H1 (cell line): ENCODE measurements around the gene CSTF3. TPM values are rescaled to one million over a fixed set of nuclear protein-coding genes. Genes with fewer than 3 reads are reported as not detected.

ENCODE experiments used
- CTCF ChIA-PET: fragments of 300-600 bp; sonication (Branson Sonifier 250); formaldehyde crosslinking; loops from one replicate; lab custom pipeline; 2021; ENCODE audit not compliant: partially characterized antibody; lab: Charles Lee
- POLR2A ChIA-PET: fragments of 300-600 bp; sonication (Branson Sonifier 250); formaldehyde crosslinking; loops from one replicate; lab custom pipeline; 2021; ENCODE audit warnings: inconsistent platforms; ENCODE audit not compliant: partially characterized antibody; lab: Charles Lee
- DNase-seq, 2 experiments: peaks; one replicate each; pipeline versions ENCODE4 v3.0.0 to v3.0.0-alpha.2; 2010 to 2022; ENCODE audit warnings: low spot score in 2 of 2, low read depth in 1 of 2, mixed read lengths in 1 of 2
- FAIRE-seq: peaks from 2 replicates; lab custom pipeline; 2011; peaks lifted over from hg19 to GRCh38; lab: Jason Lieb, UNC
- H2AFZ ChIP-seq: 2 replicates; pipeline ENCODE4 v1.8.1; 2012; ENCODE audit warnings: low read length, inconsistent platforms
- H2AK5ac ChIP-seq: 2 replicates; pipeline ENCODE4 v1.6.1; 2013; ENCODE audit warnings: low read depth, low read length
- H2BK120ac ChIP-seq: replicated peaks from 2 replicates; pipeline ENCODE3; 2013; ENCODE audit warnings: low read depth, low read length, inconsistent platforms
- H2BK12ac ChIP-seq: 2 replicates; pipeline ENCODE4 v1.6.1; 2013; ENCODE audit warnings: low read depth, low read length
- H2BK15ac ChIP-seq: 2 replicates; pipeline ENCODE4 v1.6.1; 2013; ENCODE audit warnings: low read length
- H2BK20ac ChIP-seq: 2 replicates; pipeline ENCODE4 v1.6.1; 2013; ENCODE audit warnings: low read length
- H2BK5ac ChIP-seq: 2 replicates; pipeline ENCODE4 v1.6.1; 2013; ENCODE audit warnings: low read depth, low read length
- H3K14ac ChIP-seq: 2 replicates; pipeline ENCODE4 v1.6.1; 2013; ENCODE audit warnings: inconsistent platforms; ENCODE audit not compliant: insufficient read length
- H3K18ac ChIP-seq: 2 replicates; pipeline ENCODE4 v1.6.1; 2013; ENCODE audit warnings: low read length; ENCODE audit errors: extremely low read depth
- H3K23ac ChIP-seq: 2 replicates; pipeline ENCODE4 v1.6.1; 2013; ENCODE audit warnings: inconsistent platforms; ENCODE audit not compliant: insufficient read length
- H3K23me2 ChIP-seq: 2 replicates; pipeline ENCODE4 v1.6.1; 2013; ENCODE audit warnings: low read depth, low read length
- H3K27ac ChIP-seq: 2 replicates; pipeline ENCODE4 v1.6.1; 2011; ENCODE audit warnings: low read depth, low read length, inconsistent platforms
- H3K27me3 ChIP-seq, 4 experiments: replicated peaks in 1 of 4; 1 replicate in 1 of 4; 2 replicates in 3 of 4; pipeline versions ENCODE4 v1.6.1 to v1.8.1; 2011 to 2013; ENCODE audit warnings: low read length in 3 of 4, mild to moderate bottlenecking in 3 of 4, inconsistent platforms in 2 of 4, mixed read lengths in 2 of 4, moderate library complexity in 1 of 4; ENCODE audit not compliant: control insufficient read depth in 3 of 4, insufficient read depth in 3 of 4; ENCODE audit errors: extremely low read depth in 1 of 4
- H3K36me3 ChIP-seq, 4 experiments: 2 replicates each; pipeline versions ENCODE4 v1.6.1 to v1.8.1; 2011 to 2013; ENCODE audit warnings: mild to moderate bottlenecking in 4 of 4, low read length in 3 of 4, moderate library complexity in 2 of 4, control low read depth in 1 of 4, inconsistent platforms in 1 of 4; ENCODE audit not compliant: insufficient read depth in 4 of 4, control insufficient read depth in 2 of 4
- H3K4ac ChIP-seq: replicated peaks from 2 replicates; pipeline ENCODE3; 2013; ENCODE audit warnings: low read length, low read depth, mixed read lengths, inconsistent platforms; ENCODE audit not compliant: insufficient read length
- H3K4me1 ChIP-seq, 4 experiments: replicated peaks in 1 of 4; 1 replicate in 1 of 4; 2 replicates in 3 of 4; pipeline versions ENCODE4 v1.6.1 to v1.8.1; 2011 to 2013; ENCODE audit warnings: low read length in 3 of 4, inconsistent platforms in 2 of 4, mixed read lengths in 1 of 4; ENCODE audit not compliant: insufficient read depth in 4 of 4, control insufficient read depth in 3 of 4
- H3K4me2 ChIP-seq, 2 experiments: 2 replicates each; pipeline versions ENCODE4 v1.6.1 to v1.8.1; 2011 to 2013; ENCODE audit warnings: low read depth in 2 of 2, low read length in 2 of 2, control low read depth in 1 of 2, inconsistent platforms in 1 of 2, mild to moderate bottlenecking in 1 of 2; ENCODE audit not compliant: insufficient read depth in 1 of 2
- H3K4me3 ChIP-seq, 4 experiments: fragments of 200-600, 300-600 bp in 1 of 4; sonication (generic), shearing (Covaris generic), sonication (Bioruptor Twin) in 1 of 4; 2 replicates each; pipeline versions ENCODE4 v1.5.1 to v1.8.1; 2011 to 2016; ENCODE audit warnings: low read length in 4 of 4, low read depth in 3 of 4, control low read depth in 2 of 4, inconsistent platforms in 2 of 4, mild to moderate bottlenecking in 2 of 4, mixed read lengths in 1 of 4, moderate library complexity in 1 of 4; ENCODE audit not compliant: insufficient read depth in 2 of 4; ENCODE audit errors: extremely low read depth in 1 of 4
- H3K56ac ChIP-seq: replicated peaks from 2 replicates; pipeline ENCODE3; 2013; ENCODE audit warnings: low read depth, mild to moderate bottlenecking, mixed read lengths, low read length, inconsistent platforms; ENCODE audit not compliant: insufficient read length
- H3K79me1 ChIP-seq: 2 replicates; pipeline ENCODE4 v1.6.1; 2013; ENCODE audit warnings: low read depth, low read length, control low read depth
- H3K79me2 ChIP-seq, 2 experiments: 2 replicates each; pipeline versions ENCODE4 v1.6.1 to v1.8.1; 2012 to 2013; ENCODE audit warnings: low read length in 2 of 2, mild to moderate bottlenecking in 2 of 2, inconsistent platforms in 1 of 2; ENCODE audit not compliant: insufficient read depth in 2 of 2, control insufficient read depth in 1 of 2
- H3K9ac ChIP-seq, 4 experiments: replicated peaks in 1 of 4; 1 replicate in 1 of 4; 2 replicates in 3 of 4; pipeline versions ENCODE4 v1.6.1 to v1.8.1; 2011 to 2013; ENCODE audit warnings: low read depth in 3 of 4, low read length in 3 of 4, control low read depth in 2 of 4, mild to moderate bottlenecking in 2 of 4, moderate library complexity in 2 of 4, inconsistent platforms in 1 of 4; ENCODE audit errors: extremely low read depth in 1 of 4
- H3K9me3 ChIP-seq, 2 experiments: 2 replicates each; pipeline versions ENCODE4 v1.6.1 to v1.8.1; 2012 to 2013; ENCODE audit warnings: mild to moderate bottlenecking in 2 of 2, moderate library complexity in 2 of 2, control low read depth in 1 of 2, inconsistent platforms in 1 of 2, low read depth in 1 of 2, low read length in 1 of 2, mixed read lengths in 1 of 2; ENCODE audit not compliant: insufficient read depth in 2 of 2
- H4K20me1 ChIP-seq, 2 experiments: replicated peaks in 1 of 2; 2 replicates each; pipeline versions ENCODE3 to v1.8.1; 2011 to 2013; ENCODE audit warnings: inconsistent platforms in 2 of 2, low read length in 2 of 2, mild to moderate bottlenecking in 1 of 2; ENCODE audit not compliant: insufficient read depth in 2 of 2, control insufficient read depth in 1 of 2
- H4K5ac ChIP-seq: 2 replicates; pipeline ENCODE4 v1.6.1; 2013; ENCODE audit warnings: low read length, low read depth, mixed read lengths, inconsistent platforms; ENCODE audit not compliant: insufficient read length
- H4K8ac ChIP-seq: 2 replicates; pipeline ENCODE4 v1.8.0; 2013; ENCODE audit warnings: mild to moderate bottlenecking, moderate library complexity, low read length, inconsistent platforms; ENCODE audit not compliant: insufficient read depth; ENCODE audit errors: extremely low read depth
- H4K91ac ChIP-seq: replicated peaks from 2 replicates; pipeline ENCODE3; 2013; ENCODE audit warnings: low read length, mixed read lengths, inconsistent platforms; ENCODE audit not compliant: insufficient read length
- CREB1 ChIP-seq: IDR thresholded peaks from 2 replicates; pipeline ENCODE4 v1.6.1; 2012; ENCODE audit warnings: inconsistent platforms
- KDM4A ChIP-seq: IDR thresholded peaks from one replicate; pipeline ENCODE4 v1.7.1; 2012; ENCODE audit warnings: low read depth, mild to moderate bottlenecking, moderate library complexity, low read length, inconsistent platforms; ENCODE audit not compliant: severe bottlenecking
- WGBS, 2 experiments: shearing (Covaris generic) in 1 of 2; methylation state at CpG; one replicate each; pipeline versions ENCODE4 v1.1.6 to v1.1.7; 2013 to 2015; ENCODE audit warnings: low lambda C conversion rate in 2 of 2, mixed read lengths in 2 of 2, inconsistent platforms in 1 of 2, low coverage in 1 of 2, missing lambda C conversion rate in 1 of 2; ENCODE audit not compliant: insufficient replicate concordance in 2 of 2, insufficient coverage in 1 of 2, insufficient read length in 1 of 2; ENCODE audit errors: extremely low coverage in 1 of 2, missing lambda C conversion rate in 1 of 2; 5-methylcytosine and 5-hydroxymethylcytosine counted together
- polyA plus RNA-seq, 7 experiments: library from polyadenylated mRNA; depleted of rRNA in 3 of 7; stranded (reverse) in 5 of 7; unstranded in 2 of 7; fragments of >200 nt in 5 of 7; fragments of 200-250 nt in 2 of 7; gene quantifications; 1 replicate in 5 of 7; 2 replicates in 1 of 7; 4 replicates in 1 of 7; pipeline versions ENCODE4 v1.2.1 to v1.2.3, GENCODE V29; 2011 to 2013; ENCODE audit warnings: missing spikeins in 2 of 7, mixed read lengths in 2 of 7
- total RNA-seq: library from RNA; stranded (reverse); fragmentation: NEBNext Ultra II Directional; extraction: Animal tissue kit (Norgen Biotek cat#: 25700); gene quantifications from 2 replicates; pipeline ENCODE4 v1.2.1, GENCODE V29; 2021

The CSTF3 gene
- total and polyA plus RNA-seq, 2 of the 8 experiments (the other 6 are each of a cell fraction or from before 2014, with no cell fraction given): 22.3 to 54.7 TPM

DNA sequence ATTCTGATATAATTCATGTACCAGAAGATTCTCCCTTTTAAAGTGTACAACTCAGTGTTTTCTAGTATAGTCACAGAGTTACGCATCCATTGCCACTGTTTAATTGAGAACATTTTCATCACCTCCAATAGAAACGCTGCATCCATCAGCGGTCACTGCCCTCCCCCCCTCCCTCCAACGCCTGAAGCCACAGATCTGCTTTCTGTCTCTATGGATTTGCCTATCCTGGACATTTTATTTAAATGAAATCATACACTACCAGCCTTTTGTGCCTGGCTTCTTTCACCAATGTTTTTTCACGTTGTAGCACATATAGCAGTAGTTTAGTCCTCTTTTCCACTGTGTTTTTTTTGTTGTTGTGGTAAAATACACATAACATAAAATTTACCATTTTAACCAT lies 99.1 kb downstream of the CSTF3 start:
- no peak overlapping the region for H3K9ac ChIP-seq
- CTCF ChIA-PET: interaction anchor here (0.7 to 1.6 kb wide), 5 partner anchors 10 to 195 kb away, joined by 3 to 5 read pairs (median 4); no protein-coding TSS in a partner anchor
- FAIRE-seq: no peak

More for the DNA sequence above, 99.1 kb downstream of the CSTF3 start:
- peaks cover 0 to 4% of the 10 kb centered on the region in 2 experiments for H4K20me1 ChIP-seq
- H2BK5ac ChIP-seq: no peak overlapping the region
- no peaks in the 10 kb centered on the region for H3K79me1 ChIP-seq
- H3K4me1 ChIP-seq: no peaks in the 10 kb centered on the region
- no peak overlapping the region for H2BK20ac ChIP-seq
- no peak for DNase-seq
- H4K5ac ChIP-seq: no peak overlapping the region
- no peak overlapping the region for H3K23ac ChIP-seq
- H3K4ac ChIP-seq: no peak overlapping the region
- H4K8ac ChIP-seq: no peak overlapping the region
- H3K23me2 ChIP-seq: no peaks in the 10 kb centered on the region
- H2BK15ac ChIP-seq: no peak overlapping the region
- TF ChIP-seq CREB1 (no peak), KDM4A (no peak)
- no peak overlapping the region for H3K18ac ChIP-seq
- peaks cover 3 to 31% (median 9%) of the 10 kb centered on the region in 4 experiments; a peak in 6 of 8 replicates for H3K36me3 ChIP-seq
- H2BK12ac ChIP-seq: no peak overlapping the region
- POLR2A ChIA-PET: interaction anchor here (1.4 kb wide), 1 partner anchor 10 kb away, joined by 6 read pairs; no protein-coding TSS in a partner anchor
- WGBS, 2 experiments: 92% methylated on average over 3 of the region's 5 CpGs; no CpG with 5 or more reads in 1 of the 2 experiments
- no peak overlapping the region for H4K91ac ChIP-seq
- H3K27ac ChIP-seq: no peak overlapping the region
- H3K79me2 ChIP-seq: no peaks in the 10 kb centered on the region
- no peak overlapping the region for H2AFZ ChIP-seq
- H3K56ac ChIP-seq: no peak overlapping the region
- no peak overlapping the region for H2BK120ac ChIP-seq
- no peaks in the 10 kb centered on the region for H3K9me3 ChIP-seq
- no peak overlapping the region for H3K4me2 ChIP-seq
- no peak overlapping the region for H3K14ac ChIP-seq
- no peak overlapping the region for H3K4me3 ChIP-seq
- H3K27me3 ChIP-seq: no peaks in the 10 kb centered on the region
- H2AK5ac ChIP-seq: no peak overlapping the region
